HG03460 (cell line): ENCODE measurements around the gene ASB5.
"Not testable (repeated sequence)": the region's sequence is repeated elsewhere in the genome, so short reads cannot be mapped to it uniquely, and the experiment has no call there.

Experiments used
- ATAC-seq: cut with Tn5 transposase; IDR thresholded peaks from one replicate; pipeline ENCODE4 v1.9.1; 2021; ENCODE audit not compliant: unreplicated experiment

ASB5 gene

GRCh38 chr4:176268963-176269362 is at the start of gene ASB5:
Gene ASB5, minus strand, starts transcription at chr4:176269222. Its CDS starts 114 bp downstream, at chr4:176269108.
- no peak for ATAC-seq

GRCh38 chr4:176313596-176314336 is 44.7 kb upstream of the ASB5 start:
- ATAC-seq = no peak

GRCh38 chr4:176309772-176310171 is 40.8 kb upstream of the ASB5 start:
- ATAC-seq = no peak

- ATAC-seq = peak; percentile 98
Measured at GRCh38 chr4:176309046-176309445, 40.0 kb upstream of the ASB5 start.

GRCh38 chr4:176308441-176308840 is 39.4 kb upstream of the ASB5 start:
- ATAC-seq = peak; percentile 50

- ATAC-seq = no peak
Measured at GRCh38 chr4:176307666-176307930, 38.6 kb upstream of the ASB5 start.

GRCh38 chr4:176306837-176307665 is 38.0 kb upstream of the ASB5 start:
- no peak for ATAC-seq

GRCh38 chr4:176303938-176304337 is 34.9 kb upstream of the ASB5 start:
- no peak for ATAC-seq

GRCh38 chr4:176302283-176303275 is 33.6 kb upstream of the ASB5 start:
- ATAC-seq = no peak

- no peak for ATAC-seq
Measured at GRCh38 chr4:176300565-176300964, 31.5 kb upstream of the ASB5 start.

GRCh38 chr4:176300036-176300435 is 31.0 kb upstream of the ASB5 start:
- no peak for ATAC-seq

GRCh38 chr4:176298664-176299063 is 29.6 kb upstream of the ASB5 start:
- no peak for ATAC-seq

- ATAC-seq = not testable (repeated sequence)
Measured at GRCh38 chr4:176295907-176296306, 26.9 kb upstream of the ASB5 start.

- no peak for ATAC-seq
Measured at GRCh38 chr4:176293660-176294059, 24.6 kb upstream of the ASB5 start.

- ATAC-seq = no peak
Measured at GRCh38 chr4:176292920-176293319, 23.9 kb upstream of the ASB5 start.

- ATAC-seq = no peak
Measured at GRCh38 chr4:176291748-176292147, 22.7 kb upstream of the ASB5 start.

- ATAC-seq = no peak
Measured at GRCh38 chr4:176290520-176290919, 21.5 kb upstream of the ASB5 start.

GRCh38 chr4:176289561-176289960 is 20.5 kb upstream of the ASB5 start:
- ATAC-seq = no peak

- no peak for ATAC-seq
Measured at GRCh38 chr4:176288020-176288419, 19.0 kb upstream of the ASB5 start.

- ATAC-seq = no peak
Measured at GRCh38 chr4:176287546-176287945, 18.5 kb upstream of the ASB5 start.

- ATAC-seq = no peak
Measured at GRCh38 chr4:176286728-176287127, 17.7 kb upstream of the ASB5 start.
